Dedifferentiated amniotic fluid mesenchymal stem cell (primary cell): Measurements from ENCODE around the gene ODAD4.

Source experiments
- DNase-seq: peaks from one replicate; pipeline ENCODE4 v3.0.0-alpha.2; 2016; ENCODE audit errors: extremely low spot score

Gene ODAD4

GRCh38 chr17:41971721-41972523, 41.5 kb downstream of the ODAD4 start:
- DNase-seq = no peak

GRCh38 chr17:41972571-41973407, 42.4 kb downstream of the ODAD4 start:
- no peak for DNase-seq

GRCh38 chr17:41973408-41973811, 43.0 kb downstream of the ODAD4 start:
- DNase-seq = no peak

- no peak for DNase-seq
Measured at GRCh38 chr17:41974031-41974430, 43.6 kb downstream of the ODAD4 start.

GRCh38 chr17:41974658-41975057, 44.2 kb downstream of the ODAD4 start:
- DNase-seq = no peak

GRCh38 chr17:41975099-41976083, 45.0 kb downstream of the ODAD4 start:
- DNase-seq = no peak

GRCh38 chr17:41976142-41976768, 45.8 kb downstream of the ODAD4 start:
- no peak for DNase-seq

- DNase-seq = no peak
Measured at GRCh38 chr17:41977991-41978390, 47.6 kb downstream of the ODAD4 start.

- no peak for DNase-seq
Measured at GRCh38 chr17:41982026-41982760, 51.8 kb downstream of the ODAD4 start.

- no peak for DNase-seq
Measured at GRCh38 chr17:41984454-41984853, 54.0 kb downstream of the ODAD4 start.

- no peak for DNase-seq
Measured at GRCh38 chr17:41985919-41986318, 55.5 kb downstream of the ODAD4 start.

- DNase-seq = no peak
Measured at GRCh38 chr17:41986634-41987033, 56.2 kb downstream of the ODAD4 start.

GRCh38 chr17:41987642-41988041, 57.2 kb downstream of the ODAD4 start:
- DNase-seq = no peak

- DNase-seq = no peak
Measured at GRCh38 chr17:41988418-41988817, 58.0 kb downstream of the ODAD4 start.

GRCh38 chr17:41989702-41990419, 59.4 kb downstream of the ODAD4 start:
- no peak for DNase-seq

- no peak for DNase-seq
Measured at GRCh38 chr17:41992576-41992975, 62.2 kb downstream of the ODAD4 start.

- no peak for DNase-seq
Measured at GRCh38 chr17:41996855-41997164, 66.4 kb downstream of the ODAD4 start.

GRCh38 chr17:41998497-41998896, 68.1 kb downstream of the ODAD4 start:
- no peak for DNase-seq

GRCh38 chr17:42000413-42001133, 70.2 kb downstream of the ODAD4 start:
- DNase-seq = no peak
